Activated naive CD4-positive, alpha-beta T cell treated with anti-CD3 and anti-CD28 coated beads, Interleukin-2, amount 50 U/mL, for 24 hours (primary cell): ENCODE data around the gene RNF224.
A peak's percentile ranks its signal among the peaks of the same experiment; 100 is the strongest.

Experiments
- H3K27ac Mint-ChIP-seq: one replicate; pipeline ENCODE4 v1.8.0; 2021; ENCODE audit warnings: mild to moderate bottlenecking, mixed read lengths
- H3K27me3 Mint-ChIP-seq: one replicate; pipeline ENCODE4 v1.8.0; 2021; ENCODE audit warnings: mixed read lengths
- H3K36me3 Mint-ChIP-seq: one replicate; pipeline ENCODE4 v1.8.0; 2021; ENCODE audit warnings: mixed read lengths
- H3K4me1 Mint-ChIP-seq: one replicate; pipeline ENCODE4 v1.8.0; 2021; ENCODE audit warnings: mixed read lengths
- H3K4me3 Mint-ChIP-seq: one replicate; pipeline ENCODE4 v1.8.0; 2021; ENCODE audit warnings: mild to moderate bottlenecking, mixed read lengths
- H3K9me3 Mint-ChIP-seq: one replicate; pipeline ENCODE4 v1.8.0; 2021; ENCODE audit warnings: mixed read lengths

The RNF224 gene

GRCh38 chr9:137227853-137228505 lies 677 bp downstream of the RNF224 start:
- Mint-ChIP-seq H3K36me3 (no peaks in the 10 kb centered on the region), H3K27ac (peak overlapping the region; percentile 70), H3K9me3 (no peaks in the 10 kb centered on the region), H3K4me3 (no peak overlapping the region), H3K4me1 (peaks cover 6% of the 10 kb centered on the region), H3K27me3 (peaks cover 2% of the 10 kb centered on the region)

- H3K36me3 Mint-ChIP-seq, result no peaks in the 10 kb centered on the region
- H3K9me3 Mint-ChIP-seq, result no peaks in the 10 kb centered on the region
- peaks cover 2% of the 10 kb centered on the region for H3K27me3 Mint-ChIP-seq
- no peak overlapping the region for H3K4me3 Mint-ChIP-seq
- H3K27ac Mint-ChIP-seq, result no peak overlapping the region
- H3K4me1 Mint-ChIP-seq, result peaks cover 4% of the 10 kb centered on the region
Observed at GRCh38 chr9:137228506-137228967, 1.2 kb downstream of the RNF224 start.

DNA sequence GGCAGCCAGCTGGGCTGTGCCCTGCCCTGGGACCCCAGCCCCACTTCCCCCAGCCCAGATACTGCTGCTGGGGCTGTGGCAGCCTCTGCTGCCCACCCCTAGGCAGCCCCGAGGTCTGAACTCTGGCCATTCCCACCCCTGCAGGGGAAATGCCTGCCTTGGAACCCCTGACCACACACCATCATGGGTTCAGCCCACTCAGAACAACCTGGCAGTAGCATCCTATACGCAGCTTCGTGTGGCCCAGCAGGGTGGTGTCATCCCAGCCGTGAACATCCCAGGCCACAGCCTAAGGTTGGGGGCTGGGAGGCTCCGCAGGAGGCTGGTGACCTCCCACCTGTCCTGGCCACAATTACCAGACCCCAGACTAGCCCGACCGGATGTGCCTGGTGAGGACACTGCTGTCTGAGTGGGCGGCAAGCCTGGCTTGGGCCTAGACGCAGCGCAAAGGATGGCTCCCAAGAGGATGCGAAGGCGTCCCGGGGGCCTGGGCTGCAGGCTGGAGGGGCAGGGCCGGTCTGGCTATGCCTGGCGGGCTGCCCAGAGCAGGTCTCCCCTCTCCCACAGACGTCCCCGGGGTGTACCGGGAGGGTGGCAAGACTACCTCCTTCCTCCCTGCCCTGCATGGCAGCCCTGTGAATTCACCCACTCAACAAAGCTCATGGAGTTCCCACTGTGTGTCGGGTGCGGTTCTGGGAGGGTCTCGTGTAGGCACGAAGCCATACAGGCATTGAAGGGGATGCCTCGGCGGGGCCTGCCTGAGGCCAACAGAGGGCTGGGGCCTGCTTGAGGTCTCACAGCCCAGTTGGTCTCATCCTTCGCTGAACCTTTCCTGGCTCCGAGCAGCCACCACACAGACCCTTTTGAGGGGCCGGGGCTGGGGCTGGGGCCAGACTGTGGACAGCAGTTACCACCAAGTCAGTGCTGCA lies 1.9 kb downstream of the RNF224 start:
- Mint-ChIP-seq H3K4me1 (peaks cover 4% of the 10 kb centered on the region), H3K36me3 (no peaks in the 10 kb centered on the region), H3K9me3 (no peaks in the 10 kb centered on the region), H3K27me3 (peaks cover 2% of the 10 kb centered on the region), H3K4me3 (no peak overlapping the region), H3K27ac (no peak overlapping the region)

DNA sequence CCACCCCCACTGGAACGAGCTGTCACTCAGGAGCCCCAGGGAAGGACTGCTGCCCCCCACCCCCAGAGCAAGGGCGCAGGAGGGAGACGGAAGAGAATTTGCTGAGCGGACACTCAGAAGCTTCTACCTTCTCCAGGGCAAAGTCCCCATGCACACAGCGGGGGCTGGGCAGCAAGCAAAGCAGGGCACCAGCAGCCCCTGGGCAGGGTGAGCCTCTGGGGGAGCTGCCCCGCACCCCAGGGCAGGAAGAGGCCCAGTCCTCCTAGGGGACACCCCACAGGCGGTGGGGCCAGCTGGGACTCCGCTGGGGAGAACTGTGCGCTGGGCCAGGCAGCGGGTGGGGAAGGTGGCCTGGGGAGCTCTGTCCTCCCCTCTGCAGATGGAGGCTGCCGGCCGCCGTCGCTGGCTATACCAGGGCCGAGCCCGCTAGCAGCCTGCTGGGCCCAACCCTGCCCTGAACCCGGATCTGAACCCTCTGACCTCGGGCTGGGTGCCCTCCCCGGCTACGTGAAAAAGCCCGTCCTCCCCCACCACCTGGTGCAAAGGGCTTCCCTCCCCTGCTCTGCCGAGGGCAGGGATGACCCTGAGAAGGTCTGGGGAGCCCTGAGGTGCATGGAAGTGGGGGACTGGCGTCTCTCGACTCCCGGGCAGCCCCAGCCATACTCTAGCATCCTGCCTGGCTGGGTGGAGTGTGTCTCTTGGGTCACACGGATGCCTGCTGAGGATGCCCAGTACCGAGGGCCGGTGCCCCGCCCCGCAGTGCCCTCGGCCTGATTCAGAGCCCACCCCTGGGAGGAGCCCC lies 2.8 kb downstream of the RNF224 start:
- Mint-ChIP-seq H3K9me3 (no peaks in the 10 kb centered on the region), H3K27me3 (peaks cover 2% of the 10 kb centered on the region), H3K4me1 (peaks cover 4% of the 10 kb centered on the region), H3K4me3 (no peak overlapping the region), H3K27ac (no peak overlapping the region), H3K36me3 (no peaks in the 10 kb centered on the region)

- H3K36me3 Mint-ChIP-seq, result no peaks in the 10 kb centered on the region
- no peaks in the 10 kb centered on the region for H3K9me3 Mint-ChIP-seq
- peaks cover 4% of the 10 kb centered on the region for H3K4me1 Mint-ChIP-seq
- H3K4me3 Mint-ChIP-seq, result no peak within 1 kb of the TSS
- peaks cover 2% of the 10 kb centered on the region for H3K27me3 Mint-ChIP-seq
- no peak within 1 kb of the TSS for H3K27ac Mint-ChIP-seq
Observed at GRCh38 chr9:137230705-137231371, 3.5 kb downstream of the RNF224 start, which contains the start of gene SLC34A3. TSS of gene SLC34A3 (plus strand) at chr9:137230901. CDS start at chr9:137231703, 802 bp downstream.

GRCh38 chr9:137231372-137232039 lies 4.2 kb downstream of the RNF224 start:
- no peaks in the 10 kb centered on the region for H3K9me3 Mint-ChIP-seq
- no peaks in the 10 kb centered on the region for H3K36me3 Mint-ChIP-seq
- peaks cover 4% of the 10 kb centered on the region for H3K4me1 Mint-ChIP-seq
- H3K27me3 Mint-ChIP-seq, result peaks cover 2% of the 10 kb centered on the region
- no peak overlapping the region for H3K4me3 Mint-ChIP-seq
- H3K27ac Mint-ChIP-seq, result no peak overlapping the region

GRCh38 chr9:137232101-137232500 lies 4.8 kb downstream of the RNF224 start:
- H3K4me3 Mint-ChIP-seq, result no peak overlapping the region
- no peak overlapping the region for H3K27ac Mint-ChIP-seq
- peaks cover 2% of the 10 kb centered on the region for H3K27me3 Mint-ChIP-seq
- no peaks in the 10 kb centered on the region for H3K9me3 Mint-ChIP-seq
- H3K4me1 Mint-ChIP-seq, result peaks cover 4% of the 10 kb centered on the region
- H3K36me3 Mint-ChIP-seq, result no peaks in the 10 kb centered on the region

GRCh38 chr9:137232510-137232909 lies 5.2 kb downstream of the RNF224 start:
- H3K27me3 Mint-ChIP-seq, result peaks cover 2% of the 10 kb centered on the region

DNA sequence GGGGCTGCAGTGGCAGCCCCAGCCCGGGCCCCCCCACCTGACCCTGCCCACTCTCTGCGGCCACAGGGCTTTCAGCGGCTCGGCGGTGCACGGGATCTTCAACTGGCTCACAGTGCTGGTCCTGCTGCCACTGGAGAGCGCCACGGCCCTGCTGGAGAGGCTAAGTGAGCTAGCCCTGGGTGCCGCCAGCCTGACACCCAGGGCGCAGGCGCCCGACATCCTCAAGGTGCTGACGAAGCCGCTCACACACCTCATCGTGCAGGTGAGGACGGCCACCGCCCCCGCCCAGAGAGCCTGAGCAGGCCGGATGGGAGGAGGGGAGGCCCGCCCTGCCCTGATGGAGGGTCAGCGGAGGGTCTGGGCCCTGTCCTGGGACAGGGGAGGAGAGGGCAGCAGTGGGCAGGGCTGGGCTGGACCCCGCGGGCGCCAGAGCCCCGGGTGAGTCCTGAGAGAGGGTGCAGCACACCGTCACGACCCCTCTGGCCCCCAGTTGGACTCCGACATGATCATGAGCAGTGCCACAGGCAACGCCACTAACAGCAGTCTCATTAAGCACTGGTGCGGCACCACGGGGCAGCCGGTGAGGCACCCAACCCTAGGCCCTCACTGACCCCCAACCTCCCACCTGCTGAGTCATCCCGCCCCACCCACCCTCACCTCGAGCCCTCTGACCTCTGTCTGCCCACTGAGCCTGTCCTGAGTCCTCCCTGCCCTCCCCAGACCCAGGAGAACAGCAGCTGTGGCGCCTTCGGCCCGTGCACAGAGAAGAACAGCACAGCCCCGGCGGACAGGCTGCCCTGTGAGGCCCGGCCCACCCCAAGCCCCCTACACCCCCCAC lies 6.1 kb downstream of the RNF224 start:
- no peak overlapping the region for H3K4me3 Mint-ChIP-seq
- H3K36me3 Mint-ChIP-seq, result no peaks in the 10 kb centered on the region
- no peaks in the 10 kb centered on the region for H3K27me3 Mint-ChIP-seq
- no peak overlapping the region for H3K27ac Mint-ChIP-seq
- H3K9me3 Mint-ChIP-seq, result no peaks in the 10 kb centered on the region
- H3K4me1 Mint-ChIP-seq, result peaks cover 3% of the 10 kb centered on the region

More at GRCh38 chr9:137232510-137232909, 5.2 kb downstream of the RNF224 start:
- Mint-ChIP-seq H3K27ac (no peak overlapping the region), H3K4me3 (no peak overlapping the region), H3K9me3 (no peaks in the 10 kb centered on the region), H3K4me1 (peaks cover 7% of the 10 kb centered on the region), H3K36me3 (no peaks in the 10 kb centered on the region)

- Mint-ChIP-seq H3K36me3 (no peaks in the 10 kb centered on the region), H3K27ac (no peak overlapping the region), H3K27me3 (no peaks in the 10 kb centered on the region), H3K4me3 (no peak overlapping the region), H3K4me1 (peaks cover 8% of the 10 kb centered on the region), H3K9me3 (no peaks in the 10 kb centered on the region)
Observed at GRCh38 chr9:137234055-137234697, 6.9 kb downstream of the RNF224 start.

- H3K36me3 Mint-ChIP-seq, result no peaks in the 10 kb centered on the region
- H3K9me3 Mint-ChIP-seq, result no peaks in the 10 kb centered on the region
- H3K4me3 Mint-ChIP-seq, result no peak overlapping the region
- peaks cover 9% of the 10 kb centered on the region for H3K4me1 Mint-ChIP-seq
- no peak overlapping the region for H3K27ac Mint-ChIP-seq
- no peaks in the 10 kb centered on the region for H3K27me3 Mint-ChIP-seq
Observed at GRCh38 chr9:137234758-137235423, 7.6 kb downstream of the RNF224 start.

DNA sequence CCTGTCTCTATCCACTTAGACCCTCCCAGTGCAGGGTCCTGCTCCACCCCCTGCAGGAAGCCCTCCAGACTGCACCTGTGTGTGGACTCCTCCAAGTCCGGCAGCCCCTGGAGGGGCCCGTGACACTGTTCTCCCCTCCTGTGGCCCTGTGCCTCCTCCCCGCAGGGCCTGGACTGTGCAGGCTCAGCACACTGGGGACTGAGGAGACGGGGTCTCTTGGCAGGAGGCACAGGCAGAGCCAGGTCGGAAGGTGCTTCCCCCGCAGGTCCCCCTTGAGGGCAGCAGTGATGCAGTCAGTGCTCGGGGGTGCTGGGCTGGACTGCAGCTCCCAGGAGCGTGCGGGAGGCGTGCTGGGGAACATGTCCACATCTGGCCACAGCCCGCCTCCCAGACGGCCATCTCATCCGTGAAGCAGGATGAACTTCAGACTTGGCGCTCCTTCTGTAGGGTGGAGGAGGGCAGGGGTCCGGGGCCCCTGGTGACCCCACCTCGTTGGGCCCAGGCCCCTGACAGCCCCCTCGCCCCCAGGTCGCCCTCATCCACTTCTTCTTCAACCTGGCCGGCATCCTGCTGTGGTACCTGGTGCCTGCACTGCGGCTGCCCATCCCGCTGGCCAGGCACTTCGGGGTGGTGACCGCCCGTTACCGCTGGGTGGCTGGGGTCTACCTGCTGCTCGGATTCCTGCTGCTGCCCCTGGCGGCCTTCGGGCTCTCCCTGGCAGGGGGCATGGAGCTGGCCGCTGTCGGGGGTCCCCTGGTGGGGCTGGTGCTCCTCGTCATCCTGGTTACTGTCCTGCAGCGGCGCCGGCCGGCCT lies 8.3 kb downstream of the RNF224 start:
- Mint-ChIP-seq H3K27ac (no peak overlapping the region), H3K27me3 (no peaks in the 10 kb centered on the region), H3K4me3 (no peak overlapping the region), H3K4me1 (peaks cover 9% of the 10 kb centered on the region), H3K36me3 (no peaks in the 10 kb centered on the region), H3K9me3 (no peaks in the 10 kb centered on the region)
